CD4-positive, alpha-beta T cell treated with Interleukin-2 at 100 ng/mL for 4 hours (primary cell): Measurements from ENCODE around the gene HCN1.
"Not testable (repeated sequence)": the region's sequence is repeated elsewhere in the genome, so short reads cannot be mapped to it uniquely, and the experiment has no call there.

Source experiments
- DNase-seq: peaks from one replicate; pipeline ENCODE4 v3.0.0-alpha.2; 2020; ENCODE audit warnings: low spot score

HCN1 gene

DNA sequence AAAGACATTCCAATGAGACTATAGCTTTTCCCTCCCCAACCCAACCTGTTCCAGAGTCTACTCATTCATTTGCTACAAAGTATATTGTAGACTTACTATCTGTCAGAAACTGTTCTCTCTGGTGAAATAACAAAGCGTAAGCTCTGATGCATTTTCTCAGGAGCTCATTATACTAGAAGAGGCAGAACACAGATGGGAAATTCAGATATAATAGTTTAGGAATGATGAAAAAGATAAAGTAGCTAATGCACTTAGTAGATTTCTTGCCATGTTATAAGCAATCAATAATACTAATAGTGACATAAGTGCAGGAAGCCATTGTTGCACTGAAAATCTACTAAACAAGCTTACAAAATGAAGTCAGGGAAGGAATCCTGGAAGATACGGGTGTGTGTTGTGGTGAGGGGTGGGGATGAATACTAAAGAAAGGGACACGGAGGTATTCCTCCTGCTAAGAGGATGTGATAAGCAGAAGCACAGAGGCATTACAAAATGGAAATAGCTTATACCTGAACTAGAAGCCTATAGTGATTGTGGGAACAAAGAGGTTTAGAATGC lies 78.2 kb downstream of the HCN1 start:
- DNase-seq: no peak

DNA sequence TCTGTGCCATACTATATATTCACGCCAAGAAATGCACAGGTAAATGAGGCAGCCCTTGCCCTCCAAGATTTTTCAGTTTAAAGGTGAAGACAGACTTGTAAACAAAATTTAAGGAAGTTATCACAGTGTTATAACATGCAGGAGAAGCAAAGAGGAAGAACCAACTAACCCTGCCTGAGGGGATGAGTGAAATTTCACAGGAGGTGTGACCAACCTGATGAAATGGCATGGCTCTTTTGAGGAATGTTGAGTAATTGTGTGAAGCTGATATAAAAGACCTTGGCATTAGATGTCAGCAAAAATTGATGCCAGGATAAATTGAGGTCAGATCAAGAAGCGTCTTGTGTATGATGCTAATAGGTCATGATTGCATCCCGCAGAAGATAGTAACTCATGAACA lies 86.5 kb downstream of the HCN1 start:
- no peak for DNase-seq

DNA sequence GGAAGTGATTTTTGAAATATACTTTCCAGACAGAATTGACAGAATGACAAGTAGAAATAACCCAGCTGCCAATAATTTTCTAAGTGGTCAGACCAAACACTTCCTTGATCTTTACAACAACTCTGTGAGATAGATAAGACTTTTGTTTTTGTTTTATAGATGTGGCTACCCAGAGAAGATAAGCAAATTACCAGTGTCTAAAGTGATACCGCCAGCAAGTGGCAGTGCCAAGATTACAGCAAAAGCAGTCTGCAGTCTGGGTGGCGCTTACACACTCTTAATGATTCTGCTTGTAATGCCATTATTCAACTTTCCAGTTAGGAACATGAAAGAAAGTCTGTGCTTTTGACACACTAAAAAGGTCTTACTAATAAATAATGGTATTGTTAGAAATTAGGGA lies 92.1 kb downstream of the HCN1 start:
- no peak for DNase-seq

DNA sequence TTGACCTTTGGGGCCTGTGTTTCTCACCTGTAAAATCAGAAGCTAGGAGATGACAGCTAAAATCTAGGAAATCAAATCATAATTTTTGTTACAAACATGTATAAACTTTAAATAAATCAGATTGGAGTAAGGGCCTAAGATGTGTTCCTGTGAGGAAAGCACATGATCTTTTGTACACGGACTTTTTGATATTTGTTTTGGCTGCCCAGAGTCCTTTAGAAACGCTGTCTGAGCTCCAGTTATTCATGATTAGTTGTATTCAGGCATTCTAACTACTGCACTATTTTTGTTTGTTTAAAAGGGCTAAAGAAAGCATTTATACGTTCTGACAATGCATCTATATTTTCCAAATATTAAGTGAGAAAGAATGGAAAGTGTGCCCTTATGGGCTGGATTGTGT lies 94.8 kb downstream of the HCN1 start:
- no peak for DNase-seq

DNA sequence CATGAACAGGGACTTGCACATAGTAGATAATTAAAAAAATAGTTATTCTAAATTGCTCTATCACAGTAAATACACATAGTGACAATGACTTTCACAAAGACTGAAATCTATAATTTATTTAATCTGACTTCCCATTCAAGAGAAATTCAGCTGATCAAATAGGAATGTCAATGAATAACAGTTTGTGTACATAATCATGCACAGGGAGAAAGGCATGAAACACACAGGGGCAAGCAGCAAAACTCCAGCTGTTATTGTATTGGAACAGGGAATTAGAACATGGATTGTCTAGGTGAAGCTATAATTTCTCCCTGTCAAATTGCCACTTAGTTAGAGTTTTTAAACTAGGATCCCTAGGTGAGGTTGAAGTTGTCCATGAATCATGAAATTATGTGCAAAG lies 99.9 kb downstream of the HCN1 start:
- DNase-seq: no peak

DNA sequence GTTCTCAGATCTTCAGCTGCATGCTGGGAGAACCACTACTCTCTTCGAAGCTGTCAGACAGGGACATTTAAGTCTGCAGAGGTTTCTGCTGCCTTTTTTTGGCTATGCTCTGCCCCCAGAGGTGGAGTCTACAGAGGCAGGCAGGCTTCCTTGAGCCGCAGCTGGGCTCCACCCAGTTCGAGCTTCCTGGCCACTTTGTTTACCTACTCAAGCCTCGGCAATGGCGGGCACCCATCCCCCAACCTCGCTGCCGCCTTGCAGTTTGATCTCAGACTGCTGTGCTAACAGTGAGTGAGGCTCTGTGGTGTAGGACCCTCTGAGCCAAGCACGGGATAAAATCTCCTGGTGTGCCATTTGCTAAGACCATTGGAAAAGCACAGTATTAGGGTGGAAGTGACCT lies 110.2 kb downstream of the HCN1 start:
- DNase-seq: not testable (repeated sequence)

DNA sequence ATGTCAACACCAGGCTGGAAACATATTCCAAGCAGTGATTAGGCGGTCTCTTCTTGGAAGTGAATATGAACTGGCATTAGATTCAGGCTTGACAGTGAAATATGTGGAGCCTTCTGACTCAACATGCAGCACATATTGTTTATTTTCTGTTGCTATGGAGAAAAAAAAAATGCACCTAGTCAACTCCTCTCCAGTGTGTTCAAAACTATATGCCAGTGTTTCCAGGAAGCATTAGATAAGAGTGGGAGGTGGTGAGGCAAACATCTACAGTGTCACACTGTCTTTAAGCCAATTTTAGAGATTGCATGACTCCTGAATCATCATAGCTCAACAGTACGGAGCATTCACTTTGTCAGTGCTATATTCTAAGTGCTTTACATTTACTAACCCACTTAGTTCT lies 117.9 kb downstream of the HCN1 start:
- DNase-seq: no peak

DNA sequence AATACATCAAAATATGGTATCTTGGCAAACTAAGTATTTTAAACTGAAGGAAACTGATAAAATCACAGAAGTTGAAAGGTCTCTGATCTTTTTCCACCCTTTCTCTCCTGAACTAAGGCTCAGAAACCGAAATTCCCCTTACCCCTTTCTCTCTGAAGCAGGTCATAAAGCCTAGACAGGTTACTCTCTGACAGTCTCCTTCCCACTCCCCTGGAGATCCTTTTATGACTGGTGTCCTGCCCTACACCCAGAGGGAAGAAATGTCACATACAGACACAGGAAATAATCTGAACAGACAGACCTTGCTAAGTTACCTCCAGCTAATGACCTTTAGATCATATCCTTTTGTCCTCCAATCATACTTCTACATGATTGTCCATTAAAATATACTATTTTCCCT lies 127.4 kb downstream of the HCN1 start:
- no peak for DNase-seq

DNA sequence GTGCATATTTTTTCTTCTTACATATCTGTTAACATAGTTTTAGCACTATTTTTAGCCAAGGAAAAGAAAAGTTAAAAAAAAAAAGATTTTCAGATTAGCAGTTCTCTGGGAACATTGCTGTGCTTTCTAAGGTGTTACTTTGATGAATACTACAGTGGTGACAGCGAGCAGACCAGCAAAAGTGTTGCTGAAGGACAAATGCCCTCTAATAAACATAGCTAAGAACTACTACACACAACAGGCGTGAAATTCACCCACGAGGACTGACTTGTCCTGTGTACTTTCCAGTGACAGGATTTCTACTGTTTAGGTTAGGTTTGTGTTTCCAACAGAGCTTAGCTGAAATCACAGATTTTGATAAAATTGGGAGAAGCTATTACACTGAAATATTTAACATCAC lies 153.8 kb downstream of the HCN1 start:
- DNase-seq: no peak

DNA sequence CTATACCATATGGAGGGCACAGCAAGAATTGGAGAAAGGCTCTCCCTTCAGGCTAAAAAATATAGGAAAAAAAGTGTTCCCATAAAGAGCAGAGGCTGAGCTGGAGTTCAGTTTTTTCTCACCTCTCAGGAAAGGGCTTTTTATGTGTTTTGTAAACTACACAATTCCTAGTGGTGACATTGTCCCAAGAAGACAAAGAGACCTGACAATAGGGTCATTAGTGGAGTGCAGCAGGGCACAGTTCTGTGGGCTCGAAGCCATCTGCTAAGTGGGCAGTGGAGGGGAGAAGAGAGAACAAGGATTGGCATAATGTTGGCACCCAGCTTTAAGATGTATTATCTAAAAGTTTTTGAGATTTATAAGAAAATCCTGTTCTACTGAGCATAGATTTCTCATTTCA lies 162.5 kb downstream of the HCN1 start:
- DNase-seq: no peak

DNA sequence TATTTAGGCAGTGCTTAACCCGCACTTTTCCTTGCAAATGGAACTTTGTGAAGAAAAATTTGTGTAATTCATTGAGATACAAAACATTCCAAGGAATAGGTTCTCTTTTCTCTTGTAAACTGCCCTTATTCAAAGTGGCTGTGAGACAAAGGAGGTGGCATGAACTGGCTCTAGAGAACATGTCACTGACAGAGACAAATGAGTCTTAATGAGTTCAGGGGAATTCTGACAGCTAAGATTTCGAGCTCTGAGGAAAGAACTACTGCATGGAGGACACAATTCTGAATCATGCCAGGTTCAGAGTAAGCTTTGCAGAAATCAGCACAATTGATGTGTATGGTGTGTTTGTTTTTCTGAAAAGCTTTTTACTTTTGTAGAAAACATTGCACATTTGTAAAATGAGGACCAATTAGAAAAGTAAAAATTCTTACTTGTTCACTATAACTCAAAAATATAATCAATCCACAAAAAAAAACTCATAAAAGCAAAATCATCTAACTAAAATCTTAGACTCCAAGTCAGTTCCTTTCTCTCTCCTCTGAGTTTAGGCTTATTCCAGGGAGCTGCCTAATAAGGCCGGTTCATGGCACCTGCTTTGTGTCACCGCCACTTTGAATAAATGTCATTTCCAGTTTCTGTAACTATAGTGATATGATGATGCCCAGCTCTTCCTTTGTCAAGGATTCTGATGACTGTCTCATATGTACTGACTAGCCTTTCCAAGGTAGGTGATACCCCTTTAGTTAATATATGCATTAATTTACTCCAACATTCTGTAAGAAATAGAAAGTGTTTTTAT lies 163.2 kb downstream of the HCN1 start:
- DNase-seq: no peak

DNA sequence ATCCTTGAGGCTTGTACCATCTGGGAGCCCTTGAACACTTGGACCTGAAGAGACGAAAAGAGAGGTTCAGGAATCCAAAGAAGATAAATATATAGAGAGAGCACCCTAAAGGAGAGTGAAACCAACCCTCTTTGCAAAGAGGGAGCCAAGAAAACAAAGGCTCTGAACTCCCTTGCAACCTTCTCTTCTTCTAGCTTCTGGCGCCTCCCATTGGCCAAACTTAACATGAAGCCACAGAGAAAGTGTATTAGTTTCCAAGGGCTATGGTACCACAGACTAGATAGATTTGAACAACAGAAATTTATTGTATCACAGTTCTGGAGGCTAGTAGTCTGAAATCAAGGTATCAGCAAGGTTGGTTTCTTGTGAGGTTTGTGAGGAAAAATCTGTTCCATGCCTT lies 175.1 kb downstream of the HCN1 start:
- no peak for DNase-seq

DNA sequence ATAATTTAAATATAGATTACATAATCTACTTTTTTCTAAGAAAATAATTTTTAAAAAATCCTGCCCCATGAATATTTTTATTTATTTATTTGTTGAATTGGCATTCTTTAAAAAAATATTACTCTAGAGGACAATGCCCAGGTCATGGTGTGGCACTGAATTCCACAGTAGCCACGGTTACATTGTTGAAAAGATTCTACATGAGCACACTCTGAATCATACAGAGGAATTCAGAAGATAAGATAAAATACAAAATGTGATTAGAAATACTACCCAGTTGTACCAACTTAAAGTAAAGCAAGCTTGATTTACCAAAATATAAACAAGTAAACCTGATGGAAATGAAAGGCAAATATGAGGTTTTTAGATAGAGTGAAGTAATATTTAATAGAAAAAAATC lies 183.7 kb downstream of the HCN1 start:
- DNase-seq: no peak

DNA sequence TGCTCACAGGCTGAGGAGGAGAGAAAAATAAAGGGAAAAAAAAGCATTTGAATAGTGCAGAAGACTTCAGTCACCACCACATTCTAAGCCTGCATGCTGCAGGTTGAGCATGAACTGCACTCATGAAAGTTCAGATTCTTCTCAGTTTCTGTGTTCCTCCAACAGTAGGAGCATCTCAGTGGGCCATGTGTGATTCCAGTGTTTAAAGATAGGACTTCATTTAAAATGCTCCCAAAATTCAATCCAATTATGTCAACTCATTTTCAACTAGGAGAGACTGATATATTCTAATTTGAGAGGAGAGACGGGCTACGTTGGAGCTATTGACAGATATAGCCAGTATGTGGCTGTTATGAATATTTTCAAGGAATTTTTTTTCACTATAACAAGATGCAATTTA lies 186.8 kb downstream of the HCN1 start:
- DNase-seq: no peak

DNA sequence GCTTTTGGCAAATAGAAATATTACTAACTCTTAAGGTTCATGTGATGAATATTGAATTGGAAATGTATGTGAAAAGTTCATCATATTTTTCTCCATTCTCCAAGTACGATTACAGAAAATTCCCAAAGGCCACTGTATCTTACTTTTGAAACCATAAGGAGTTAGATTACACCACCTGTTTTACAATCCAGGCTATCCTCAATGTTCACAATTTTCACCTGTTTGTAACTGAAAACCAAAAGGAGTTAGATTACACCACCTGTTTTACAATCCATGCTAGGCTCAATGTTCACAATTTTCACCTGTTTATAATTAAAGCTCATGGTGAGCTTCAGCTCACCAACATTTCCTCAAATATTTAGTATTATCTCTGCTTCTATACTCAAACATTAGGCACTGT lies 188.0 kb downstream of the HCN1 start:
- no peak for DNase-seq

DNA sequence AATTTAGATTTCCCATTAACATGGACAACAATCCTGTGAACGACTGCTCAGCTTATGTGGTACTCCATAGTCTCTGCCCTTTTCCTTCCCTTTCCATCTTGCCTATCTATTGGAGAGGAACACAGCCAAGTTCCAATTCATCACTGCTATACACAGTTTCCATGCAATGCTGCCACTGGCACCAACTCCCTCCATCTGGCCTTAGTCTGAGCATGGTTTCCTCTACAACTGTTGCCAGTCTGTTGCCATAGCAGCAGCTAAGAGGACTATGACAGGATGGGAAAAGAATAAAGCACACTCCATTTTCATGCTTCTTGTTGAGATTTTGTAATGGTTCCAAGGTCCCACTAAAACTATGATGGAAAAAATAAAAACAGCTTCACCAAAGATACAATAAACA lies 189.0 kb downstream of the HCN1 start:
- no peak for DNase-seq

DNA sequence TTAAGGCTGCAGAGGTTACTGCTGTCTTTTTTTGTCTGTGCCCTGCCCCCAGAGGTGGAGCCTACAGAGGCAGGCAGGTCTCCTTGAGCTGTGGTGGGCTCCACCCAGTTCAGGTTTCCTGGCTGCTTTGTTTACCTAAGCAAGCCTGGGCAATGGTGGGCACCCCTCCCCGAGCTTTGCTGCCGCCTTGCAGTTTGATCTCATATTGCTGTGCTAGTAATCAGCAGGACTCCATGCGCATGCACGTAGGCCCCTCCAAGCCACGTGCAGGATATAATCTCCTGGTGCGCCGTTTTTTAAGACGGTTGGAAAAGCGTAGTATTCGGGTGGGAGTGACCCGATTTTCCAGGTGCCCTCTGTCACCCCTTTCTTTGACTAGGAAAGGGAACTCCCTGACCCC lies 197.2 kb downstream of the HCN1 start:
- not testable (repeated sequence) for DNase-seq

DNA sequence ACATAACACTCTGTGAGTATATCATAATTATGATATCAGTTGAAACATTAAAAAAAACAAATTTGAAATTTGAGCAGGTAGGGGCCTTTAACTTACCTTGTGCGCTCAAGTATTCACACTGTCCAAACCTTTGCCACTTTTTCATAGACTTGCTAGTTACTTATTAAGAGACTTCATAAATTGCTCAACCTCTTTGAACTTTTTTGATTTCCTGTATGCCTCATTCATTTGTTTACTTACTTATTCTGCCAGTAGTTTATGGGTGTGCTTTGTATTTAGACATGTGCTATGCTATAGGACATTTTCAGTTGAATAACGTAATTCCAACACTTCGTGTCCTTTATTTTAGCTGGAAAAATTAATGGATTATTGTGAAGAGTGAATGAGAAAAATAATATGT lies 204.8 kb downstream of the HCN1 start:
- no peak for DNase-seq

DNA sequence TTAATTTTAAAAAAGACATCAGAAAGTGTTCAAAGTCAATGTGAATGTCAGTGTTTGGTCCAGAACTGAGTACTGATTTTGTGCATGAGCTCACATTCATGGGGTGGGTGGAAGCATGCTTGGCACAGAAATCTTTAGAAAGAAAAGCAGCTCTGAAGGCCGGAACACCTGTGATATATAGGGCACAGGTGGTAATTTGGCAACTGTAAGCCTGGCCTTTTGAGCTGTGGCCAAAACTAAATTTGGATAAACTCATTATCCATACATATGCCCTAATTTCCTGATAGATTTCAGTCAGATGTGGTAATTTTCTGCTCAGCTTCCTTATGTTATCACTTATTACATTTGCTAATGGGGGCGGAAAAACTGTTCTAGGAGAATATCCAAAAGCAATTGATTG lies 211.4 kb downstream of the HCN1 start:
- no peak for DNase-seq

DNA sequence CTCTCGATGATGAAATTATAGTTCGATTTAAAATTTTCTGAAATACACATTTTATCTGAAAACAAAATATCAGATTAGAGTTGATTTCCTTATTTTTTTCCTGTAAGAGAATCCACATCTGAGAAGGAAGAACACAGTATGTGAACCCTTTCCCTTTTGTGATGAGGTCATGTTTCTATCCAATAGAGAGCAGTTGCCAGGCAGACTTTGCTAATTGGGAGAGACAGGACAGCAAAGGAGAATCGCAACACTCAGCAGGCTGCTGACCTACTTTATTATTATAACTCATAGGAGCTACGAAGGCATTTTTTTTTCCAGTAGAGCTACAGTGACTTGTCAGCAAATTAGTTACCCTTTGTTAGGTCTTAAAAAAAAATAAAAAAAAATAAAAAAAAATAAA lies 242.1 kb downstream of the HCN1 start:
- no peak for DNase-seq

DNA sequence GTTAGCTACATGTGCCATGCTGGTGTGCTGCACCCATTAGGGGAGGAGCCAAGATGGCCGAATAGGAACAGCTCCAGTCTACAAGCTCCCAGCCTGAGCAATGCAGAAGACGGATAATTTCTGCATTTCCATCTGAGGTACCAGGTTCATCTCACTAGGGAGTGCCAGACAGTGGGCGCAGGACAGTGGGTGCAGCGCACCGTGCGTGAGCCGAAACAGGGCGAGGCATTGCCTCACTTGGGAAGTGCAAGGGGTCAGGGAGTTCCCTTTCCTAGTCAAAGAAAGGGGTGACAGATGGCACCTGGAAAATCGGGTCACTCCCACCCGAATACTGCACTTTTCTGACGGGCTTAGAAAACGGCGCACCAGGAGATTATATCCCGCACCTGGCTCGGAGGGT lies 251.3 kb downstream of the HCN1 start:
- DNase-seq: not testable (repeated sequence)

DNA sequence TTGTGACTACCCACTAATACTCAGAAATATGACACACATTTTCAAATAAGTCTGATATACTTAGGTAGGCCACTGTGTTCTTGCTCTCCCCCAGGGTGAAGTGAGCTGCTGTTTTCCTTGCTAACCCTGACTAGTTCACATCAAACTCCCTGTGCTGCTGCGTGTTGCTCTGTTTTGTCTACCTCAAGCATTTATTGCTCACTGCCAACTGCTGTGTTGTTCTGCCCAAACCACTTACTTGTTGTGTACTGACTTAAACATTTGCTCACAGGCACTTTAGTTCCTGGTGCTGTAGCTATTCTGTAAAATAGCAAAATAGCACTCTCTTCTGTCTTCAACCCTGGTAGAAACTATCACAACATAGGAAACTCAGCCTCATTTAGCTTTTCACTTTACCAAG lies 255.7 kb downstream of the HCN1 start:
- no peak for DNase-seq

DNA sequence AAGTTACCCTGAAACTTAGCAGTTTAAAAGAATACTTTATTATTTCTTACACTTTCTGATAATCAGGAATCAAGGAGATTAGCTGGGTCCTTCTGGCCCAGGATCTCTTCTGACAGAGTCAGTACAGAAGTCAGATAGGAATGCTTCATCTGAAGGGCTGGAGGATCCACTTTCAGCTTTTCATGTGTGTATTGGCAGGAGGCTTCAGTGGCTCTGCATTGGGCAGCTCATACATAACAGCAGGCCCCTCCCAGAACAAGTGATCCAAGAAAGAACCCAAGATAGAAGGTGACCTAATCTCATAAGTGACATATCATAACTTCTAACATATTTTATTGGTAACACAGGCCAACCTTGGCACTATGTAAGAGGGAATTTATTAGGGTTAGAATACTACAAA lies 258.4 kb downstream of the HCN1 start:
- DNase-seq: no peak

DNA sequence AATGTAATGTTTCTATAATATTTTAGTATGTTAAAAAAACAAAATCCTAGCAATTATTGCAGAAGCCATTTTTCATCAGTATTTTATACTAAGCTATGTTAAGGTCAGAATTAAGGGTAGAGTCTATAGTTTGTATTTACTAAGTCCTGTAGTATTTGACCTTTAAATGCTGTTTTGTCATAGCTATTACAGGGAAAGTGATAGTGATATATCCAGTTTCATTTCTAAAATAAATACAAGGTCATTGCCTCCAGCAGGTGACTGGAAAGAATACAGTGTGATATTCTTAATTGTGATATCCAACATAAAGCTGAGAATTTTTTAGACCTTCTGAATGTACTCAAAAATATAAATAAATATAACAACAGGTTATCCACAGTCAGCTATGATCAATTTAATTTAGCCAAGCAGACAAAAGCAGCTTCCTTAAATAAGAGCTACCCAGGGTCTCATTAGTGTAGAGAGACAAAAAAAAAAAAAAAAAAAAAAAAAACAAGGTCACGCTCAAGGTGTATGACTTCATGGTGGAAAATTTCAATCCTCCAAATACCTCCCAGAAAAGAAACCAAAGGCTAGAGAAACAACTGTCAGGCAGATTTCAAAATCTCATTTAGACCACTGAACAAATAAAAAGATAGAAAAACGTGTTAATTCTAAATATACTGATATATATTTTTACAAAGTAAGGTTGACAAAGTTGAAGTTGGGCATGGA lies 278.7 kb downstream of the HCN1 start:
- no peak for DNase-seq
